ENCODE measurements around the gene PHKG2.

PHKG2 gene

DNA sequence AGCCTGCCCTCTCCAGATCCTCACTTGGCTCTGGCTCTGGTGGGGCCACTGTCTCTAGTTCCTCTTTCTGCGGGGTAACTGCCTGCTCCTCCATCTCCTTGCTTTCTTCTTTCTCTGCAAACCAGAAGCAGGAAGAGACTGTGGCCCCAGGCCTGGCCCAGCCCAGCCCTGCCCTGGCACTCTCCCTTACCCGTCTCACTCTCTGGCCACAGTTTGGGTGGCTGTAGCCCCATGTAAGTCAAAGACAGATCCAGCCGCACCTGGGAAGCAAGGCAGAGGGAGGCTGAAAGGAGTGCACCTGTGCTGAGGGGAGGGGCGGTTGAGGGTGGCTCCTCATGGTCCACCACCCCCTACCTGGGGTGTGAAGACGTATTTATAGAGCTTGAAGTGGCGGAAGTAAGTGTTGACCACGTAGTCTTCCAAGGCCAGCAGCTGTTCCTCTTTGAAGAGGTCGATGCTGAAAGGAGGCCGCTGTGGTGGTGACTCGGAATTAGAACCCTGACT is 10.8 kb downstream of the PHKG2 start:
- DNase-seq, result no peak

DNA sequence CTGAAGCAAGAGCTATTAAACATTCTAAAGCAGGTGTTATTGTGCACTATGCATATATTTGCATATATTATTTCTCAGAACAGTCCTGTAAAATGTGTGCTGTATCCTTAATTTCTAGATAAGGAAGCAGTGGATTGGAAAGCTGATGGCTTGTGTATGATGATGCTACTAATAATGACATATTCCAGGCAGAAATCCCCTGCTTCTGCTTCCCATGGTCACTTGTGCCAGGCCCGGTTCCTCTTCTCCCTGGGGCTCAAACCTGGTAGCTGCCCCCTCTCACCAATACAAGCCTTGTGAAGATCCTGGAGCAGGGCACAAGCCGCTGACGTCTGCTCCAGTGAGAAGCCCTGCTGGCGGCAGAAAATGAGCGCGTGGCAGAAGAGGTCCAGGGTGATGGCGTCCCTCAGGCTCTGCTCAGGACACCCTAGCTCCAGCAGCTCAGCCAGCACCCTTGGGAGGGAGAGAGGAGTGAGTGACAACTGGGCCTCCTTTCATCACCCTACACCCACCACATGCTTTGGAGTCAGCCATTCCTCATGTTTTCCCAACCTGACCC is 11.9 kb downstream of the PHKG2 start:
- no peak for DNase-seq

DNA sequence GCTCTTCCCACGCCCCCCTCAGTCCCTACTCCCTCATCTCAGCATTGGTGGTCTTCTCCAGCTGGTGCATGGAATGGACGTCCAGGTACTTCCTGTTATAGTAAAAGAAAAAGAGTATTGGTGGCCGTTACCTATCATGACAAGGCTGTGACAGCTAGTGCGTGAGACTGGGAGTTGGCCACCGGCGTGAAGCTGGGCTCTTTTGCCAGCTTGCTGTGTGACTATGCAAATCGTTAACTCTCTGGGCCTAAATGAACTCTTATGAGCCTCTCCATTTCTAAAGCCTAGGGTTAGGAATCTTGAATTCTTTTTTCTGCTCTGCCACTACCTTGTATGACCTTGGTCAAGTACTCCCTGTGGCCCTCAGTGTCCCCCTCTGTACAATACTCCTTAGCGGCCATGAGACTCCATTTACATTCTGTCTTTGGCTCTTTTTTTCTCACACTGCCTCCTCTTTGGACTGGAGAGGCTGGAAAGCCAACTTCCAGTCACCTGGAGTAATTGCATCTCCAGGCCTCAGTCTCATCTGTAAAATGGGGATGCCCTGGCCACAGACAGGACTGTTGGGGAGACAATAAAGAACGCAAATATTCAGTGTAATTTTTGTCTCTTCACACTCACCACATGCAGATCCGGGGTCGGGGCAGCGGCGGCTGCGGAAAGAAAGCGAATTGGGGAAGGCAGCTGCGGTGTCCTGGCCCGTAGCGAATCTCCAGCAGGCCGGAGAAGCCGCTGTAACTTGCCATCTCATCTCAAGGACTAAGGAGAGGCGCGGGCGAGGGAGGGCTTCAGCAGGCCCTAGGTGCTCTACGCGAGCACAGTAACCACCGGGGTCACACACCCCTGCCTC is 12.6 kb downstream of the PHKG2 start:
- no peak for DNase-seq

DNA sequence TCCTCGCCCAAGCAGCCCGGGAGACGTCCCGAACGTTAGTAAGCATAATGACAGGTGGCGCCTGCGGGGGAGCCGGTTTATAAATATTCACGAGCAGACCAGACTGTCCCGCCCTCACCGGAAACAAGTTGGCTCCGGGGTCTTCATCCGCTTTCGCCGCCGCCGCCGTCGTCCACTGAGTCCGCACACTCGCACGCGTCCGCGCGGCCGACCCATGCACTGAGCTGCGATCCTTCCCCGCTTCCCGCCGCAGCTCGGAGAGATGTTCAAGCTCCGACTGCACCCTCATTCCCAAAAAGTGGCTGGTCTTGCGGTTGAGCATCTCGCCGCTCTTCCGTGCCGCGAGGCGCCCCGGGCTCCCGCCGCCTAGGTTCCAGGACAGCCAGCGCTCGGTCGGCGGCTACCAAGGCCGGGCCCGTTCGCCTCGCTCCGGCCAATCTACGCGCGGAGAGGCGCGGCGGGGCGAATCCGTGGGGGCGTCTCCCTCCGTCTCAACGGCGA is 13.3 kb downstream of the PHKG2 start:
- peak; percentile 17 for DNase-seq

DNA sequence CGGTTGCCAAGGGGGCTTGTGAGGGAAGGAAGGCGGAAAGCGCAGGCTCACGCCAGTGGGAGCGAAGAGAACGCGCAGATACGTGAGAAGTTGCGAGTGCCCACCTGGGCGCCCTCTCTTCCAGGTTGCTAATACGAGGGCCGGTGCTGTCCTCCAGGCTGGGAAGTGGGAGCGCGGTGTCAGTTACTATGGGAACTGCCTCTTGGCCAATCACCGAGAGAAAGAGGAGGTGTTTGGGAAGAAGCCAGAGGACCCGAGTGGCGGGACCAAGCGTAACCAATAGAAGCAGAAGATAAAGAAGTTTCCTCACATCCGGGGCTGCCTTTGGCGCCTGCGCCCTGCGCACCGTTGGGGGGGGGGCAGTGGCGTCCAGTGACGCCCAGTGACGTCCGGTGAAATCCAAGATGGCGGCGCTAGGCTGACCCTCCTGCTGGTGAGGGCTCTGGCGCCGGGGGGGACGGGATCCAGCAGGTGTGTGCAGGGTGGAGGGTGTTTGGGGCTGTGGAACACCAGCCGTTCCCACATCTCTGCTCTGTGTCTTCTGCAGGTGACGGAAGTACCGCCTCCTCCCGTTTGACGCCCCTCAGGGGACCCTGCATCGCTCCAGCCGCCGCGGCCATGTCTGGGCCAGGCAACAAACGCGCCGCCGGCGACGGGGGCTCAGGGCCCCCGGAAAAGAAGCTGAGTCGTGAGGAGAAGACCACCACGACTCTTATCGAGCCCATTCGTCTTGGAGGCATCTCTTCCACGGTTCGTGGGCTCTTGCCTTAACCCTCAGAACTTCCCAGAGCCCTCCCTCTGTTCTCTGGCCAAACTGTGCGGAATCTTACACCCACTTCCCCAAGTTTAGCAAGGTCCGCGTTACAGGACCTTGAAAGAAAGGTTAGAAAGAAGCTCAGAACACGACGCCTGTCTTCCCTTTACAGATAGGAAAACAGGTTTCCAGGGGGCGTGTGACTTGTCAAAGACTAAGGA is 14.0 kb downstream of the PHKG2 start, which contains the start of the genes CFAP119 and RNF40:
CFAP119 (minus strand) TSS at position 135 of the 975 bp plus-strand sequence. CDS start 314 bp downstream, outside the sequence.
RNF40 (plus strand) TSS at position 395 of the 975 bp plus-strand sequence; CDS start at position 619, 224 bp downstream.
- DNase-seq, result peak; percentile 88

DNA sequence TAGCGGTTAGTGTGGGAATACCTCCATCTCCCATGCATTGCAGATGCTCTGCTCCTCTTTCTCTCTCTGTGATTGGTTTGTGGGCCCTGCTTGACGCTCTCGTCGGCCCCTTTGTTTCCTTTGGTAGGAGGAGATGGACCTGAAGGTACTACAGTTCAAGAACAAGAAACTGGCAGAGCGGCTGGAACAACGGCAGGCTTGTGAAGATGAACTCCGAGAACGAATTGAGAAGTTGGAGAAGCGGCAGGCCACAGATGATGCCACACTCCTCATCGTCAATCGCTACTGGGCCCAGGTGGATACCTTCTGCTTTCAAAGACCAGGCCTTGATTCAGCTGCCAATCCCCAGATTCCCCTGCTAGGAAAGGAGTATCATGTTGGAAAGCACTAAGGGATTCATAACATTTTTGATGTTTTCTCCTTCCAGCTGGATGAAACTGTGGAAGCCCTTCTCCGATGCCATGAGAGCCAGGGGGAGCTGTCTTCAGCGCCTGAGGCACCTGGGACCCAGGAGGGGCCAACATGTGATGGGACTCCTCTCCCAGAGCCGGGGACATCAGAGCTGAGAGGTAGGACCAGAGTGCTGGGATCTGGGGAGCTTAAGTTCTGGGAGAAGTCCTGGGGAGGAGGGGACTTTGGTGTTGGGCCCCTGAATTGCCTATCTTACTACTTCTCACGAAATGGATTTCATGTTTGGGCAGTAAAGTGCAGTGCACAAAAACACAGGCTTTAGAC is 14.9 kb downstream of the PHKG2 start:
- DNase-seq, result no peak

DNA sequence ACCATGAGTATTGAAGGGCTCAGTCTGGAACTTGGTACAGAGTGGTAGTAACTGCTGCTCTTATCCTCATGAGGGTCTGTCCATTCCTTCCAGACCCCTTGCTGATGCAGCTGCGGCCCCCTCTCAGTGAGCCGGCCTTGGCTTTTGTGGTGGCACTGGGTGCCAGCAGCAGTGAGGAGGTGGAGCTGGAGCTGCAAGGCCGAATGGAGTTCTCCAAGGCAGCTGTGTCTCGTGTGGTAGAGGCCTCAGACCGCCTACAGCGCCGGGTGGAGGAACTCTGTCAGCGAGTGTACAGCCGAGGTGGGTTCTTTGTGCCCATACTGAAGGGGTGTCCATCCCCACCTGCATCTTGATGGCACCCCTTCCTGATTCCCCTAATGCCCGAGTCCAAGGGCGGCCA is 15.9 kb downstream of the PHKG2 start:
- no peak for DNase-seq

DNA sequence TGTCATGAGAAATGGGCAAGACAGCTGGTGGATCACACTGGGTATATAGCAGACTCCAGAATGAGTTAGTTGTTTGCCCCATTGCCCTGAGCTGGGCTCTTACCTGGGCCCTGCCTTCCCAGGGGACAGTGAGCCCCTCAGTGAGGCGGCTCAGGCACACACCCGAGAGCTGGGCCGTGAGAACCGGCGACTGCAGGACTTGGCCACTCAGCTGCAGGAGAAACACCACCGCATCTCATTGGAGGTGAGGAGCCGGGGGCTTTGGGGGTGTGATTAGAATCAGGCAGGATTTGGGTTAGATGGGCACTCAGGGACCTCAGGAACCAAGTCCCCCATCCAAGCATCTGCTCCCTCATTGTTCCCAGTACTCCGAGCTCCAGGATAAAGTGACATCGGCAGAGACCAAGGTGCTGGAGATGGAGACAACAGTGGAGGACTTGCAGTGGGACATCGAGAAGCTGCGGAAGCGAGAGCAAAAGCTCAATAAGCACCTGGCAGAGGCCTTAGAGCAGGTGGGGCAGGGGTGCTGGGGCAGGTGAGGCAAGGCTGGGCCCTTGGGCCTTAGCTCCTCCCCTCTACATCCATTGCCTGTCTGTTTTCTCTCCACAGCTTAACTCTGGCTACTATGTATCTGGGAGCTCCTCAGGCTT is 16.7 kb downstream of the PHKG2 start:
- DNase-seq, result no peak

DNA sequence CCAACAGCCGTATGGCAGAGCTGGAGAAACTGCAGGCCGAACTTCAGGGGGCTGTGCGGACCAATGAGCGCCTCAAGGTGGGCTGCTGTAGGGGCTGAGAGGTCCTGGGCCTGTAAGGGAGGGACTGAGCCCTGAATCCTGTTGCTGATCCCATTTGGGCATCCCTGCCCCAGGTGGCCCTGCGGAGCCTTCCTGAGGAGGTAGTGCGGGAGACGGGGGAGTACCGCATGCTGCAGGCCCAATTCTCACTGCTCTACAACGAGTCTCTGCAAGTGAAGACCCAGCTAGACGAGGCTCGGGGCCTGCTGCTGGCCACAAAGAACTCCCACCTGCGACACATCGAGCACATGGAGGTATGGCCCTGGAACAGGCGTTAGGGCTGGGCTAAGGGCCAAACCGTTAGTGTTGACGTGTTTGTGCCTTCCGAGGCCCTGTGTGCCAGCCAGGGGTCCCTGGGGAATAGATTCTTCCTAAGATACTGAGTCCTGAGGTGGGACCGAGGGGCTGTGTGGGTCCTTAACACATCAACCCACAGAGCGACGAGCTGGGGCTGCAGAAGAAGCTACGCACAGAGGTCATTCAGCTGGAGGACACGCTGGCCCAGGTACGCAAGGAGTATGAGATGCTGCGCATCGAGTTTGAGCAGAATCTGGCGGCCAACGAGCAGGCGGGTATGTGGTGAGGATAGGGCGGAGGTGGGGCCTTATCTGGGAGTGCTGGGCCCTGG is 18.1 kb downstream of the PHKG2 start:
- no peak for DNase-seq

DNA sequence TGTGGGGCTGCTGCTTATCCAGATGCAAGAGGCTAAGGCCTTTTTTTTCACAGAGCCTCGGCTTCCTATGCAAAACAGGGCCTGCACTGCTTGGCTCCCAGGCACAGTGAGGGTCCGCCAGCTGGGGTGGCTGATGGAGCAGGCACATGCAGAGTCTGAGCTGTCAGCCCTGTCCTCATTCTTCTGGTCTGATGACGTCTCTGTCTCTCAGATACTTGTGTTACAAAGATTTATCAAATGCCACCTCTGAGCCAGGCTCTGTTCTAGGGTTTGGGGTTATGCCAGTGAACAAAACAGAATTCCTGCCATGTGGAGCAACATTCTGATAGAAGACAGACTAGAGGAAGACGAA is 18.7 kb downstream of the PHKG2 start:
- DNase-seq, result no peak

DNA sequence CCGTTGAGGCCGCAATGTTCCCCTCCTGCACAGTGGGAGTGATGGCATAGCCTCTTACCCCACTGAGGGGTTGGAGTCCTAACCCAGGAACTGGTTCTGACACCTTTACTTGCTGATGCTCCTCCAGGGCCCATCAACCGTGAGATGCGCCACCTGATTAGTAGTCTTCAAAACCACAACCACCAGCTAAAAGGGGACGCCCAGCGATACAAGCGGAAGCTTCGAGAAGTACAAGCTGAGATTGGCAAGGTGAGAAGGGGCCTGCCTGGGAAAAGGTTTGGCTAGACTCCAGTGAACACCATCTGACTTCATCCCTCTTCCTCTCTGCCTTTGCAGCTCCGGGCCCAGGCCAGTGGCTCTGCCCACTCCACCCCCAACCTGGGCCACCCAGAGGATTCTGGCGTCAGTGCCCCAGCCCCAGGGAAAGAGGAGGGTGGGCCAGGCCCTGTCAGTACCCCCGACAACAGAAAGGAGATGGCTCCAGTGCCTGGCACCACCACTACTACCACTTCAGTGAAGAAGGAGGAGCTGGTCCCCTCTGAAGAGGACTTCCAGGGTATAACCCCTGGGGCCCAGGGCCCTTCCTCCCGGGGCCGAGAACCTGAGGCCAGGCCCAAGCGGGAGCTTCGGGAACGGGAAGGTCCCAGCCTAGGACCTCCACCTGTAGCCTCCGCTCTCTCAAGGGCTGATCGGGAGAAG is 19.7 kb downstream of the PHKG2 start:
- DNase-seq, result no peak

DNA sequence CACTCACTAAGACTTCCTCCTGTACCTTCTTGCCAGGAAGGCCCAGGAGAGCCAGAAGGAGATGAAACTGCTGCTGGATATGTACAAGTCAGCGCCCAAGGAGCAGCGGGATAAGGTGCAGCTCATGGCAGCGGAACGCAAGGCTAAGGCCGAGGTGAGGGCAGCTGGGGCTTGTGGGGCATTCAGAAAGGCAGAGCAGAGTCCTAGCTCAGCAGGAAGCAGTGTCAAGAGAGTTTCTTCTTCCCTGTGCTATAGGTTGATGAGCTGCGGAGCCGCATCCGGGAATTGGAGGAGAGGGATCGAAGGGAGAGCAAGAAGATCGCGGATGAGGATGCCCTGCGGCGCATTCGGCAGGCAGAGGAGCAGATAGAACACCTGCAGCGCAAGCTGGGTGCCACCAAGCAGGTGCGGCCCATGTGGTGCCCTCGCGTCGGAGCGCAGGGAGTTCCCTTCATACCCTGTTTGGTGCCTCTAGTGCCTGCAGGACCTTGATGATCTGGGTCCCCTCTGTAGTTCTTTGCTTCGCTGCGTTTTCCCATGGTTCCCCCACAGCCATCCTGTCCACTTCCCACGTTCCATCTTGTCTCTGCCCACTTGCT is 20.5 kb downstream of the PHKG2 start:
- DNase-seq, result no peak

DNA sequence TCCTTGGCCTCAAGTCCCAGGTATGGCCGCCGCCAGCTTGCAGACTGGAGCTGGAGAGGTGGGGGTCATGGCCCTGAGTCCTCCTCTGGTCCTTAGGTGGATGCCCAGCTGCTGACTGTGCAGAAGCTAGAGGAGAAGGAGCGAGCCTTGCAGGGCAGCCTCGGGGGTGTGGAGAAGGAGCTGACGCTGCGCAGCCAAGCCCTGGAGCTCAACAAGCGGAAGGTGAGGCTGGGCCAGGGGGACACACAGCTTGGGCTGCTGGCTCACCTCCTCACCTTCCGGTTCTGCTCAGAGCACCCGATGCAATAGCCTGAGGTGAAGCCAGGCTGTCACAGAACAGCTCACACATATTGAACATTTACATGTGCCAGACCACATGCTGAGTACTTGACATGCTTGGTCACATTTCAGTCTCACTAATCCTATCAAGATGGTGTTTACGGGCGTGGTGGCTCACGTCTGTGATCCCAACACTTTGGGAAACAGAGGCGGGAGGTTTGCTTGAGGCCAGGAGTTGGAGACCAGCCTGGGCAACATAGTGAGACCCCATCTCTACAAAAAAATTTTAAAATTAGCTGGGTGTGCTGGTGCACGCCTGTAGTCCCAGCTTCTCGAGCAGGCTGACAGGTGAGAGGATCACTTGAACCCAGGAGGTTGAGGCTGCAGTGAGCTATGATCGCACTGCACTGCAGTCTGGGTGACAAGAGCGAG is 21.3 kb downstream of the PHKG2 start:
- no peak for DNase-seq

DNA sequence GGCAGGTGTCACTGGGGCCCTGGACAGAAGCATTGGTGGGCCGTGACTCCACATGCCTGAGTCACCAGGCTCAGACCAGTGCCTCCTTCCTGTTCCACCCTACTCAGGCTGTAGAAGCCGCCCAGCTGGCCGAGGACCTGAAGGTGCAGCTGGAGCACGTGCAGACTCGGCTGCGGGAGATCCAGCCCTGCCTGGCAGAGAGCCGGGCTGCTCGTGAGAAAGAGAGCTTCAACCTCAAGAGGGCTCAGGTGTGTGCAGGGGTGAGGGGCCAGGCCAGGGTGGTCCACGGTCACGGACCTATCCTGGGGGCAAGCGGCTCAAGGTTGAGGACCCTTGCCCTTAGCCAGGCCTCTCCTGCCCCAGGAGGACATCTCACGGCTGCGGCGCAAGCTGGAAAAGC is 23.5 kb downstream of the PHKG2 start:
- no peak for DNase-seq

DNA sequence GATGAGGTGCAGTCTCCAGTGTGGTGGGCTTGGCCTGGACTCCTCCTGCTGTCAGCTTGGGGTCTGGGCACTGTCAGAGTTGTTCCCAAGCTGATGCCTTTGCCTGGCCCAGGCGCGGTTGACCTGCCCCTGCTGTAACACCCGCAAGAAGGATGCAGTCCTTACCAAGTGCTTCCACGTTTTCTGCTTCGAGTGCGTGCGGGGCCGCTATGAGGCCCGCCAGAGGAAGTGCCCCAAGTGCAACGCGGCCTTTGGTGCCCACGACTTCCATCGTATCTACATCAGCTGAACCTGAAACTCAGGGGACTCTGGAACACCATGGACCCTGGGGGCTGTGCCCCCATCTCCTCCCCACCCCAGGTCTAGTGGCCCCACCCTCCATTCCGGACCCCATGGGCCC is 25.6 kb downstream of the PHKG2 start:
- no peak for DNase-seq

DNA sequence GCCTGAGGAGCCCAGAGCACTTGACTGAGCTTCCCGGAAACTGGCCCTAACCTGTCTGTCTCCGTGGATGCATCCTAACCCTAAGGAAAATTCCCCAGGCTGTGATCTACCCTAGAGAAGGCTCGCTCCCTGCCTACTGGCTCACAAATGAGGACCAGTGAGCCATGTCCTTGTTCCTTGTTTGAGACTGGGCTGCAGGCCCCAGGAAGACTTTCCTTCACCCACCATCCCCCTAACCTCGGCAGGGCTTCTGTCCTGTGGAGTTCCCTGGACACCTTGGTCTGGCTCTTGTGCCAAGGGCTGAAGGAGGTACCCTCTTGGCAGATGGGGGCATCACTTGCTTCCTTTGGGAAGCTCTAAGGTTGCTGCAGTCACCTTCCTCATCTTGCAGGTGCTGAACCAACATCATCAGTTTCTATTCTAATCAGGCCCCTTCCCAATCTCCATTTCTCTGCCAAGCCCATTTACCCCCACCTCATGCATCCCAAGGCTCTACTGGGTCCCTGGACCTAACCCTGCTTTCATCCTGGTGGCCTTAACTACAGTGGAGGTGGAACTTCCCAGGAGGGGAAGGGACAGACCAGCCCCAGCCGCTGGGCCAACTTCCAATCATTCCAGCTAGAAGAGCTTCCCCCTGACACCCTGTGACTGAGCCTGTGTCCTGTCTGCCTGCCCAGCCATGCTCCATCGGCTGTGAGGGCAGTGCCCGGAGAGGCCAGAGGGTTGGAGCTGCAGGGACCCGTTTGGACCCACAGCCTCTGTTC is 26.3 kb downstream of the PHKG2 start:
- DNase-seq, result no peak

DNA sequence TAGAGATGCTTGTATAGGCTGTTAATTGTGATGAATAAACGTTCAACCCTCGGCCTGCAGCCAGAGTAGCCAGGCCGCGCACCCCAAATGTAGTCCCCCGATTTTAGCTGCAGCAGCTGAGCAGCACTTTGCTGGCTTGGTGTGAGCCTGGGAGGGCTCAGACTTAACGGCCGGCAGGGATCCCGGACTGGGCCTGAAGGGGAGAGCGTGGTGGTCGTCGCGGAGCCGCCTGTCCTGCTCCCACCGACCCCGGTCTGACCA is 26.8 kb downstream of the PHKG2 start:
- no peak for DNase-seq

DNA sequence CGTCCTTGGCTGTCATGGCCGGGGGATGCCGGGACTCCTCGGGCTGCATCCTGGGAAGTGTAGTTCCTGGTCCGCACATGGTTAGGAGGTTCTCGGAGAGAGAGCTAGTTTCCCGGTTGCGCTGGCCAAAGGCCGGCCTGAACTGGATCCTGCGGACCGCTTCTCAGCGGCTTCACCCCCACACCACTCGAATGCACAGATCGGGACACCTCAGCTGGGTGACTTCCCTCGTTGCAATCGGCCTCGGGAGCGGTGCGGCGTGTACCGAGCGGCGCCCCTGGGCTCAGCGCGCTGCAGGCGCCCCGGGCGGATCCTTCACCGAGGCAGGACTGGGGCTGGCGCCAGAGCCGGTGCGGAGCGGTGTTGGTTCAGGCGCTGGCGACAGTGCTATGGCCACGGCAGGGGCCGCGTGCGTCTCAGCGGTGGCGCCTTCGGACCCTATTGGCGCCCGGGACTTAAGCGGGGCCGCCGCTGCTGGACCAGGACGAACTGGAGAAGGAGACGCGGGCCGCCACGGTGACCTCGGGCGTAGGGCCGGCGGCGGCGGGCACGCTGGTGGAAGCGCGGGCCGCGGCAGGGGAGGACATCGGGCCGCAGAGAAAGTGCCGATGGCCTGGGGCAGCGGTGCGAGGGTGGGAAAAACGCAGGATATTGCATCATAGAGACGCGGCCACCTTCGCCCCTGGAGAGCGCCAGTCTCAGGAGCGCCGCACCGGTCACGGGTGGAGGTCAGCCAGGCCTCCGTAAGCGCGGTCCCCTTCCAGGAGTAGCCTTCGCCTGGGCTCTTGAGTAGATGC is 27.4 kb downstream of the PHKG2 start:
- peak; percentile 31 for DNase-seq

All from T-helper 9 cell (primary cell).